GM20431 (cell line): Measurements from ENCODE around the gene BAHCC1.

ENCODE experiments used
- in situ Hi-C: fragments of 300-500 bp; cut with MseI, MboI; formaldehyde crosslinking; loops from one replicate; pipeline ENCODE4 v1.15.0; 2020; ENCODE audit warnings: low sequenced_read_pairs; ENCODE audit not compliant: unreplicated experiment

Gene BAHCC1

GRCh38 chr17:81484195-81484979, 89.1 kb downstream of the BAHCC1 start:
- in situ Hi-C loops: no loop called here

GRCh38 chr17:81486199-81486810, 91.0 kb downstream of the BAHCC1 start:
- in situ Hi-C loops: no loop called here

GRCh38 chr17:81487089-81487486, 91.8 kb downstream of the BAHCC1 start:
- in situ Hi-C loops: no loop called here

GRCh38 chr17:81487487-81488275, 92.4 kb downstream of the BAHCC1 start:
- in situ Hi-C loops: no loop called here

- in situ Hi-C loops: no loop called here
Observed at GRCh38 chr17:81488276-81488860, 93.1 kb downstream of the BAHCC1 start.

GRCh38 chr17:81489012-81489997, 94.0 kb downstream of the BAHCC1 start:
- in situ Hi-C loops: no loop called here

- in situ Hi-C loops: no loop called here
Observed at GRCh38 chr17:81489998-81490992, 95.0 kb downstream of the BAHCC1 start.

- in situ Hi-C loops: no loop called here
Observed at GRCh38 chr17:81491181-81491581, 95.9 kb downstream of the BAHCC1 start.

- in situ Hi-C loops: no loop called here
Observed at GRCh38 chr17:81491761-81492160, 96.5 kb downstream of the BAHCC1 start.

GRCh38 chr17:81492202-81492601, 96.9 kb downstream of the BAHCC1 start:
- in situ Hi-C loops: no loop called here

GRCh38 chr17:81492706-81493105, 97.4 kb downstream of the BAHCC1 start:
- in situ Hi-C loops: no loop called here

- in situ Hi-C loops: no loop called here
Observed at GRCh38 chr17:81493198-81494038, 98.2 kb downstream of the BAHCC1 start.

GRCh38 chr17:81494626-81495377, 99.5 kb downstream of the BAHCC1 start:
- in situ Hi-C loops: no loop called here

- in situ Hi-C loops: no loop called here
Observed at GRCh38 chr17:81498953-81499600, 103.8 kb downstream of the BAHCC1 start.

GRCh38 chr17:81499601-81499970, 104.3 kb downstream of the BAHCC1 start:
- in situ Hi-C loops: no loop called here

- in situ Hi-C loops: no loop called here
Observed at GRCh38 chr17:81500047-81500446, 104.8 kb downstream of the BAHCC1 start.
